KOPT-K1 (cell line): ENCODE measurements around the gene DNMT3B.
A peak's percentile ranks its signal among the peaks of the same experiment; 100 is the strongest.
"Not testable (repeated sequence)": the region's sequence is repeated elsewhere in the genome, so short reads cannot be mapped to it uniquely, and the experiment has no call there.

Experiments used
- H3K27ac ChIP-seq: fragments of 200-600 bp; sonication (generic); 2 replicates; pipeline ENCODE4 v1.5.1; 2016; ENCODE audit warnings: antibody characterized with exemption, mild to moderate bottlenecking, low read depth, low read length; ENCODE audit not compliant: poor library complexity, severe bottlenecking
- H3K36me3 ChIP-seq: fragments of 200-600 bp; sonication (generic); 2 replicates; pipeline ENCODE4 v1.5.1; 2017; ENCODE audit warnings: antibody characterized with exemption, mild to moderate bottlenecking, low read length, moderate library complexity; ENCODE audit not compliant: insufficient read depth
- H3K9me3 ChIP-seq: fragments of 200-600 bp; sonication (generic); 2 replicates; pipeline ENCODE4 v1.5.1; 2017; ENCODE audit warnings: antibody characterized with exemption, low read length, mild to moderate bottlenecking; ENCODE audit not compliant: insufficient read depth, poor library complexity, severe bottlenecking

Gene DNMT3B

DNA sequence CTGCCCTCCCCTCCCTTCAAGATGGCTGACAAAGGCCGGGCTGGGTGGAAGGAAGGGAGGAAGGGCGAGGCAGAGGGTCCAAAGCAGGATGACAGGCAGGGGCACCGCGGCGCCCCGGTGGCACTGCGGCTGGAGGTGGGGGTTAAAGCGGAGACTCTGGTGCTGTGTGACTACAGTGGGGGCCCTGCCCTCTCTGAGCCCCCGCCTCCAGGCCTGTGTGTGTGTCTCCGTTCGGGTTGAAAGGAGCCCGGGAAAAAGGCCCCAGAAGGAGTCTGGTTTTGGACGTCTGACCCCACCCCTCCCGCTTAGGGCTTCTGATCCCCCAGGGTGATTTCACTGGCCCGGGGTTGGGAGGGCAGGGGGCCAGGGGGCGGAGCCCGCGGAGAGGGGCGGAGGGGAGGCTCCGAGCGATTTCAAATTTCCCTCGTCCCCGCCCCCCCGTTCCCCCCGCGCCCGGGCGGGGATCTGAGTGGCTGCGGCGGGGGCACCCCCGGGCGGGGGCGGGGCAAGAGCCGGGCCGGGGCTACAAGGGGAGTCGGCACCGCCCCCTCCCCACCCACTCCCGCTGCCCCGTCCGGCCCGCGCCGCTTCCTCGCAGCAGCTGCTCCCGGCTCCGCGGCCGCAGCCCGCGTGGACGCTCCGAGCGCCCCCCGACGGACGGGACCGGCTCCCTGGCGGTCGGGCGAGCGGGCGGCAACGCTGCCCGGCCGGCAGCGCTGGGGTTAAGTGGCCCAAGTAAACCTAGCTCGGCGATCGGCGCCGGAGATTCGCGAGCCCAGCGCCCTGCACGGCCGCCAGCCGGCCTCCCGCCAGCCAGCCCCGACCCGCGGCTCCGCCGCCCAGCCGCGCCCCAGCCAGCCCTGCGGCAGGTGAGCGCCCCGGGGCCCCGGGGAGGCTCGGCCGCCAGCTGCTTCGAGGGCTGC lies at the start of gene DNMT3B:
Gene DNMT3B (plus strand): TSS at position 555 of the 923 bp plus-strand sequence. CDS start 17,939 bp downstream, outside the sequence.
- Histone ChIP-seq H3K36me3 (peaks cover 7% of the 10 kb centered on the region; the same call in 1 of the 2 replicates), H3K27ac (peak within 1 kb of the TSS; percentile 81), H3K9me3 (no peaks in the 10 kb centered on the region)

- Histone ChIP-seq H3K36me3 (peaks cover 20% of the 10 kb centered on the region; the same call in 1 of the 2 replicates), H3K27ac (no peak overlapping the region), H3K9me3 (no peaks in the 10 kb centered on the region)
Observed at GRCh38 chr20:32718749-32719348, 43.3 kb upstream of the DNMT3B start.

DNA sequence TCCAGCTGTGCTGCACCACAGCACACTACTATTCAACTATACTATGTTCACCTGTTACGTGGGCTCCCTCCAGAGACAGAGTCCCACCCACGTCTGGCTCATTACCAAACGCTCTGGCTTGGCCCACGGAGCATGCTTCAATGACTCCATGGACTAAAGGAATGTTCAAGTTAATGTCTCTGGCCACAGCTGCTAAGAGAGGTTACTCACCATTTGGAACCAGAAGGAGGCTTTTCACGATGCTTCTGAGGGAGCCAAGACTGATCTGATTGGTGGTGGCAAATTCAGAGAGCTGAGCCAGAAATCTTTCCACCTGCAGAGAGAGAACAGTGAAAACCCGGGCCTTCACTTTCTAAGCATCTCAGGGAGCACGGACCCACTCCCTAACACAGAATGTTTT lies 34.5 kb upstream of the DNMT3B start:
- H3K27ac ChIP-seq: no peak overlapping the region
- peaks cover 37% of the 10 kb centered on the region for H3K36me3 ChIP-seq
- no peaks in the 10 kb centered on the region for H3K9me3 ChIP-seq

GRCh38 chr20:32728435-32728834 lies 33.8 kb upstream of the DNMT3B start:
- H3K27ac ChIP-seq, H3K9me3 ChIP-seq: not testable (repeated sequence)
- H3K36me3 ChIP-seq: peaks cover 37% of the 10 kb centered on the region

- peaks cover 37% of the 10 kb centered on the region for H3K36me3 ChIP-seq
- H3K9me3 ChIP-seq, H3K27ac ChIP-seq: not testable (repeated sequence)
Observed at GRCh38 chr20:32729334-32729733, 32.9 kb upstream of the DNMT3B start.

- Histone ChIP-seq H3K27ac (no peak overlapping the region), H3K36me3 (peaks cover 19% of the 10 kb centered on the region), H3K9me3 (no peaks in the 10 kb centered on the region)
Observed at GRCh38 chr20:32731882-32732266, 30.3 kb upstream of the DNMT3B start.

- H3K27ac ChIP-seq: peak overlapping the region; percentile 76
Observed at GRCh38 chr20:32737371-32738223, 24.6 kb upstream of the DNMT3B start.

GRCh38 chr20:32741151-32741550 lies 21.0 kb upstream of the DNMT3B start:
- no peak overlapping the region for H3K27ac ChIP-seq
- no peaks in the 10 kb centered on the region for H3K9me3 ChIP-seq
- H3K36me3 ChIP-seq: no peaks in the 10 kb centered on the region

More at GRCh38 chr20:32737371-32738223, 24.6 kb upstream of the DNMT3B start:
- Histone ChIP-seq H3K9me3 (no peaks in the 10 kb centered on the region), H3K36me3 (no peaks in the 10 kb centered on the region)

DNA sequence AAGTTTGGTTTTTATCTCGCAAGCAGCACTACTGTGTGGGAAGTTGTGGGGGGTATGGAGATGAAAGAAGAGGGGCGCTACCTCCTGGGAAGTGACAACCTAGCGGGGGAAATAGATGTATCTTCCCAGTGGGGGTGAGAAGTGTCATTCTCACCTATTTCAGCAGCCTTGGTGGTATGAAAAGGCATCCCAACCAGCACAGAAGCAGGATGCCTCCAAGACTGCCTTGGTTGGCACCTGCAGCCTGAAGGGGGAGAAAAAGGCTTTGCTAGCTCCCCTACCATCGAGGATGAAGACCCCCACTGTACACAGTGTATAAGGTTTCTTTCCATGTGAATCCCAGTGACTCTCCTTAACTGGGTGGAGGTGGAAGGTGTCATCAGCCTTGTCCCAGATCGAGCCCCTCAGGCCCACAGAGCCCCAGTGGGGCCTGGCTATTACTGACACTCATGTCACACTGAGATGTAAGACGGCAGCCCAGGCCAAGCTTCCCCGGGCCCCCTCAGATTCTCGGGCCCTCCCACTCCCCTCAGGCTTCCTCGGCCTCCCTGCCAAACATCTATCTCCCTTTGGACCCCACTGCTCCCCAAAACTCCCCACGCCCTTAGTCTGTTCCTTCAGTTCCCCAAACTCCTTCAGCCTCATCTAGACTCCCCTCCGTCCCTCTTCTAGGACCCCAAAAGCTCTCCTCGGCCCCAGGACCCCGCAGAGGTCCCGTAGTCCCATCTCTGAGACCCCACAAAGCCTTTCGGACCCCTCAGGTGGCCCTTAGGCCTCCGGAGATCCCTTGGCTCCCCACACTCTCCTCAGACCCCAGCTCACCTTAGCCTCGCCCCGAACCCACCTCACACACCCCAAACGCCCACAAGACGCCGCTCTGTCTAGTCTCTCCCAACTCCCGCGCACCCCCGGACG lies 19.6 kb upstream of the DNMT3B start:
- no peaks in the 10 kb centered on the region for H3K9me3 ChIP-seq
- peak overlapping the region; percentile 75 for H3K27ac ChIP-seq
- H3K36me3 ChIP-seq: no peaks in the 10 kb centered on the region

GRCh38 chr20:32743237-32744112 lies 18.7 kb upstream of the DNMT3B start, which contains the start of gene COMMD7:
COMMD7 (minus strand) TSS chr20:32743467; CDS start chr20:32743391, 76 bp downstream.
- Histone ChIP-seq H3K36me3 (no peaks in the 10 kb centered on the region), H3K27ac (peak within 1 kb of the TSS; percentile 75)

DNA sequence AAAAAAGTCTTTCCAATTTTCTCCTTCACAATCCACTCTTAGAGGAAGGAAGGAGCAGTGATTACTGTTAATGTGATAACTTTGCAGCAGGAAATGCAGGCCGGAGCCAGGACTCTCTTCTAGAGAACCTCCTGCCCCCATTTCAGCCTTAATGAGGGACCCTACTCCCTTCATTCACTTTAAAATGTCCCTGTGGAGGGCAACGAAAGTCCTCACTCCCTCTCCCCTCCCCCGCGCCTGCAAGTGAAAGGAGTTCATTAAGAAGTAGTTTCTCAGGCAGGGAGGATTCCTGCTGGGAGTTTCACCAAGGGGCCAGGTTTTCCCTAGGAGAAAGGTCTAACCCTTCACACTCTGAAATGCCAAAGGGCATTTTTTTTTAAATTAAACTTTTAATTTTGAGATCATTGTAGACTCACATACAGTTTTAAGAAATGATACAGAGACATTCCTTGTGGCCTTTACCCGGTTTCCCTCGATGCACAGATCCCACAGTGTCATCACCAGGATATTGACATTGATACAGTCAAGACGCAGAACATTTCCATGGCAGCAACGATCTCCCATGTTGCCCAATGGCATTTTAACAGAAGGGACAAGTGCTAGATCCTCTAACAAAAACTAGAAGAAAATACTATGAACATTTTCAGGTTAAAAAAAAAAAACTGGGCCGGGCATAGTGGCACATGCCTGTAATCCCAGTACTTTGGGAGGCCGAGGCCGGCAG lies 12.1 kb upstream of the DNMT3B start:
- Histone ChIP-seq H3K9me3 (no peaks in the 10 kb centered on the region), H3K36me3 (no peaks in the 10 kb centered on the region), H3K27ac (no peak overlapping the region)

More at GRCh38 chr20:32743237-32744112, 18.7 kb upstream of the DNMT3B start, which contains the start of gene COMMD7:
- H3K9me3 ChIP-seq: no peaks in the 10 kb centered on the region

DNA sequence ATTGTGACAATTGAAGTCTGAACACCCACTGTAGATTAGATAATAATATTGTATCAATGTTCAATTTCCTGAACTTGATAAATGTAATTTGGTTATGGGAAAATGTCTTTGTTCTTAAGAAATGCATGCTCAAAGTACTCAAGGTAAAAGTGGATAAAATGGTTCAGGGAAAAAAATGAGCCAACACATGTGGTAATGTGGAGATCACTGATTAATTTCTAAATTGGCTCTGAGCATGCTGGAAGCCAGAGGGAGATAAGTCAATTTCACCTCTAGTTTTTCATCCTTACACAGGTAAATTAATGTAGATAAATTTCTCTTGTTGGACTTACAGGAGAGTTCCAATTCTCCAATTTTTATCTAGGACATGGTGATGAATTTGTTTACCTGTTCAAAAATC lies 10.9 kb upstream of the DNMT3B start:
- H3K27ac ChIP-seq: no peak overlapping the region
- H3K9me3 ChIP-seq: no peaks in the 10 kb centered on the region
- no peaks in the 10 kb centered on the region for H3K36me3 ChIP-seq
